Common myeloid progenitor, CD34-positive (primary cell): Measurements from ENCODE around the gene ATP6V0D1.
"Not testable (repeated sequence)": the region's sequence is repeated elsewhere in the genome, so short reads cannot be mapped to it uniquely, and the experiment has no call there.

Experiments
- CTCF ChIA-PET: fragments of 350-600 bp; sonication (Branson Sonifier 250); formaldehyde crosslinking; loops from one replicate; lab custom pipeline; 2021; ENCODE audit warnings: antibody characterized with exemption; lab: Charles Lee
- POLR2A ChIA-PET: fragments of 350-600 bp; sonication (Branson Sonifier 250); formaldehyde crosslinking; loops from one replicate; lab custom pipeline; 2021; ENCODE audit warnings: antibody characterized with exemption; lab: Charles Lee
- DNase-seq, 3 donors: peaks; one replicate each; pipeline versions ENCODE4 v3.0.0 to v3.0.0-alpha.2; 2013
- H3K27ac ChIP-seq, 2 experiments: 1 replicate in 1 of 2; 2 replicates in 1 of 2; pipeline ENCODE4 v1.7.0; 2013; ENCODE audit warnings: inconsistent platforms in 2 of 2, low read length in 2 of 2, mild to moderate bottlenecking in 2 of 2, low read depth in 1 of 2, moderate library complexity in 1 of 2; ENCODE audit not compliant: severe bottlenecking in 2 of 2, insufficient read depth in 1 of 2, poor library complexity in 1 of 2
- H3K27me3 ChIP-seq, 5 experiments: replicated peaks in 2 of 5; 1 replicate in 3 of 5; 2 replicates in 2 of 5; pipeline versions ENCODE4 v1.6.1 to v1.7.0; 2013; ENCODE audit warnings: low read length in 4 of 5, mild to moderate bottlenecking in 2 of 5, moderate library complexity in 2 of 5, inconsistent platforms in 1 of 5; ENCODE audit not compliant: insufficient read depth in 5 of 5, control insufficient read depth in 4 of 5
- H3K36me3 ChIP-seq, 4 experiments: 1 replicate in 2 of 4; 2 replicates in 2 of 4; pipeline versions ENCODE4 v1.6.1 to v1.7.0; 2013; ENCODE audit warnings: low read length in 3 of 4, control low read depth in 1 of 4, mild to moderate bottlenecking in 1 of 4; ENCODE audit not compliant: control insufficient read depth in 4 of 4, insufficient read depth in 4 of 4
- H3K4me1 ChIP-seq, 4 experiments: 1 replicate in 3 of 4; 2 replicates in 1 of 4; pipeline versions ENCODE4 v1.6.1 to v1.7.1; 2013; ENCODE audit warnings: low read length in 3 of 4, mild to moderate bottlenecking in 3 of 4, control low read depth in 1 of 4, inconsistent platforms in 1 of 4, moderate library complexity in 1 of 4; ENCODE audit not compliant: control insufficient read depth in 4 of 4, insufficient read depth in 4 of 4; ENCODE audit errors: control extremely low read depth in 1 of 4
- H3K4me3 ChIP-seq, 7 experiments: 1 replicate in 4 of 7; 2 replicates in 3 of 7; pipeline versions ENCODE4 v1.5.1 to v1.7.0; 2013; ENCODE audit warnings: mild to moderate bottlenecking in 7 of 7, low read length in 6 of 7, moderate library complexity in 6 of 7, inconsistent platforms in 2 of 7, low read depth in 2 of 7, control low read depth in 1 of 7; ENCODE audit not compliant: insufficient read depth in 4 of 7, control insufficient read depth in 1 of 7; ENCODE audit errors: extremely low read depth in 1 of 7
- H3K9me3 ChIP-seq, 5 experiments: 1 replicate in 4 of 5; 2 replicates in 1 of 5; pipeline versions ENCODE4 v1.6.1 to v1.7.1; 2013; ENCODE audit warnings: low read length in 4 of 5, mild to moderate bottlenecking in 2 of 5, inconsistent platforms in 1 of 5, low read depth in 1 of 5, moderate library complexity in 1 of 5; ENCODE audit not compliant: control insufficient read depth in 4 of 5, insufficient read depth in 2 of 5; ENCODE audit errors: control extremely low read depth in 1 of 5
- WGBS: methylation state at CpG from one replicate; pipeline ENCODE4 v1.1.5; 2013; ENCODE audit not compliant: insufficient coverage; 5-methylcytosine and 5-hydroxymethylcytosine counted together

ATP6V0D1 gene

DNA sequence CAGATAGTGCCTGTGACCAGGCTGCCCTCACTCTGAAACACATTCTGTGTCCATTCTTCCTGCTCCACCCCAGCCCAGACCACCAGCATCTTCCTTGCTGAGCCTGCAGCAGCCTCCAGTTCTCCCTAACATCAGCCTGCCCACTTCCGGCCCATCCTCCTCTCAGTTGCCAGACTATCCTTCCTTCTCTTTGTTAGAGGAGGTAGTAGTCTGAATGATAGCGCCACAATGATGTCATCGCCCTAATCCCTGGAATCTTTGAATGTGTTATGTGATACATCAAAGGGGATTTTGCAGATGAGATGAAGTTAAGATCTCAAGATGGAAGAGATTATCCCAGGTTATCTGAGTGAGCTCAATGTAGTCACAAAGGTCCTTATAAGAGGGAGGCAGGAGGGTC is 61.5 kb downstream of the ATP6V0D1 start:
- Histone ChIP-seq H3K27me3 (peaks cover 2 to 5% (median 3%) of the 10 kb centered on the region in 5 experiments), H3K27ac (no peak overlapping the region), H3K4me3 (no peak overlapping the region), H3K4me1 (peaks cover 0 to 14% (median 12%) of the 10 kb centered on the region in 4 experiments), H3K9me3 (no peaks in the 10 kb centered on the region), H3K36me3 (no peaks in the 10 kb centered on the region)
- POLR2A ChIA-PET: no interaction called here
- 100% methylated on average over 1 of the region's 3 CpGs for WGBS
- no peak for DNase-seq
- CTCF ChIA-PET: interaction anchor here (10.0 kb wide), 1 partner anchor 44 kb away, joined by 149 read pairs; no protein-coding TSS in a partner anchor

DNA sequence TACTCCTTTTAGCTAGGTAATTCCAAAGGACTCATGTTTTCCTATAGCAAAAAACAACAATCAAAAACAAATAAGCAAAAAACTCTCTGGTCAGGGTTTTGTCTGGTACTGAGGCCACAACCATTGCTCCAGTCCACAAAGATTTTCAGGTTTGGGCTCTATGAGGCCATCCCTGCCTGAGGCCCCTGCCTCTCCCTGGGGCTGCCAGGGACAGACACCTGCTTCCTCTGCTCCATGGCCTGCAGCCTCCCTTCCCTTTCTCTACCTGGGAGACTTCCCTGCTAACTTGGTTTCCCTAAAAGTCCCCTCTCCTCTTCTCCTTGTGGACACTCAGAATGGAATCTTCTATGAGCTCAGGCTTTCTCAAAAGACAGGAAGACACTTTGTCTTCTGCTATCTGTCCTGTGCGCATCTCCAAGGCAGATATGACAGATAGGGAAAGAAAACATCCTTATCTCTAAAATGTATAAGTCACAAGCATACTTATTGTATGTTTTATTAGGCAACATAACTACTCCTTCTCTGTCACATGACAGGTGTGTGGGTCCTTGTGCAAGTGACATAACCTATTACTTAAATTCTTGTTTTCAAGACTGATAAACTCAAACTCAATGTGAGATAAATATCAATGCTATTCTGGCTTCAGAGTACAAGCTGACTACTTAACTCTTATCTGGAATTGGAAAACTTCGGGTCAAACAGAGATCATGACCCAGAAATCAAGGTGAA is 63.5 kb downstream of the ATP6V0D1 start:
- H3K4me3 ChIP-seq: no peak overlapping the region
- ChIA-PET POLR2A (no interaction called here), CTCF (interaction anchor here (0.7 to 6.8 kb wide), 8 partner anchors 9 to 219 kb away, joined by 3 to 49 read pairs (median 4); partner anchors contain the start of gene ATP6V0D1)
- H3K27me3 ChIP-seq: peaks cover 0 to 1% (median 0%) of the 10 kb centered on the region in 5 experiments
- H3K4me1 ChIP-seq: peaks cover 0 to 14% (median 12%) of the 10 kb centered on the region in 4 experiments
- no peak for DNase-seq
- no peaks in the 10 kb centered on the region for H3K36me3 ChIP-seq
- H3K9me3 ChIP-seq: no peaks in the 10 kb centered on the region
- no peak overlapping the region for H3K27ac ChIP-seq
- WGBS: 90% methylated on average over 1 of the region's 2 CpGs

- ChIA-PET CTCF (interaction anchor here (0.7 to 6.8 kb wide), 5 partner anchors 11 to 147 kb away, joined by 3 to 49 read pairs (median 3); no protein-coding TSS in a partner anchor), POLR2A (interaction anchor here (0.7 kb wide), 1 partner anchor 15 kb away, joined by 3 read pairs; the partner anchor contains the start of gene HSD11B2)
- H3K9me3 ChIP-seq: no peaks in the 10 kb centered on the region
- peaks cover 0 to 14% (median 12%) of the 10 kb centered on the region in 4 experiments for H3K4me1 ChIP-seq
- peak; percentile 49 to 66 (median 63) for DNase-seq
- 2% methylated on average over 70 of the region's 73 CpGs for WGBS
- peak within 1 kb of the TSS; percentile 15 to 66 for H3K27ac ChIP-seq
- no peaks in the 10 kb centered on the region for H3K36me3 ChIP-seq
- peaks cover 0 to 1% (median 0%) of the 10 kb centered on the region in 5 experiments for H3K27me3 ChIP-seq
- peak within 1 kb of the TSS; percentile 55 to 79 (median 70) for H3K4me3 ChIP-seq
These were observed 64.8 kb downstream of the ATP6V0D1 start, which contains the start of gene ZDHHC1 for GRCh38 chr16:67415872-67416793. Gene ZDHHC1 (minus strand): TSS chr16:67416477. CDS start chr16:67407775, 8,702 bp downstream.

DNA sequence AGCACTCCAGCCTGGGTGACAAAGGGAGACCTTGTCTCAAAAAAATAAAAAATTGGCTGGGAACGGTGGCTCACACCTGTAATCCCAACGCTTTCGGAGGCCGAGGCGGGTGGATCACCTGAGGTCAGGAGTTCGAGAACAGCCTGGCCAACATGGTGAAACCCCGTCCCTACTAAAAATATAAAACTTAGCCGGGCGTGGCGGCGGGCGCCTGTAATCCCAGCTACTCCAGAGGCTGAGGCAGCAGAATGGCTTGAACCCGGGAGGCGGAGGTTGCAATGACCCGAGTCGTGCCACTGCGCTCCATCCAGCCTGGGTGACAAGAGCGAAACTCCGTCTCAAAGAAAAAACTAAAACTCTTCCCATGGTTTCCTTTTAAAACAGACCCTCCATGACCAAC is 65.5 kb downstream of the ATP6V0D1 start:
- DNase-seq, H3K9me3 ChIP-seq, POLR2A ChIA-PET, H3K36me3 ChIP-seq, H3K27me3 ChIP-seq, H3K27ac ChIP-seq: not testable (repeated sequence)
- CTCF ChIA-PET: interaction anchor here (0.7 to 6.8 kb wide), 4 partner anchors 12 to 23 kb away, joined by 3 to 49 read pairs (median 4); no protein-coding TSS in a partner anchor
- Histone ChIP-seq H3K4me3 (peak overlapping the region in 6 of 7 experiments; percentile 58 to 79 (median 70)), H3K4me1 (peaks cover 0 to 14% (median 12%) of the 10 kb centered on the region in 4 experiments)
- 96% methylated on average over 14 of the region's 19 CpGs for WGBS

GRCh38 chr16:67413978-67414911 is 66.7 kb downstream of the ATP6V0D1 start:
- peaks cover 0 to 14% (median 12%) of the 10 kb centered on the region in 4 experiments for H3K4me1 ChIP-seq
- H3K36me3 ChIP-seq: no peaks in the 10 kb centered on the region
- H3K27me3 ChIP-seq: peaks cover 0 to 1% (median 0%) of the 10 kb centered on the region in 5 experiments
- no peak for DNase-seq
- ChIA-PET POLR2A (interaction anchor here (0.6 kb wide), 1 partner anchor 159 kb away, joined by 5 read pairs; no protein-coding TSS in a partner anchor), CTCF (interaction anchor here (0.7 to 6.8 kb wide), 7 partner anchors 12 to 136 kb away, joined by 3 to 49 read pairs (median 4); no protein-coding TSS in a partner anchor)
- H3K4me3 ChIP-seq: no peak overlapping the region
- no peaks in the 10 kb centered on the region for H3K9me3 ChIP-seq
- no peak overlapping the region for H3K27ac ChIP-seq
- whole genome bisulfite sequencing: 95% methylated on average over 5 of the region's 6 CpGs

GRCh38 chr16:67412294-67412693 is 68.7 kb downstream of the ATP6V0D1 start:
- DNase-seq: no peak
- Histone ChIP-seq H3K9me3 (no peaks in the 10 kb centered on the region), H3K27me3 (peaks cover 0 to under 1% (median 0%) of the 10 kb centered on the region in 5 experiments), H3K4me1 (peaks cover 0 to 14% (median 12%) of the 10 kb centered on the region in 4 experiments), H3K36me3 (no peaks in the 10 kb centered on the region), H3K4me3 (no peak overlapping the region), H3K27ac (no peak overlapping the region)
- ChIA-PET POLR2A (interaction anchor here (0.6 kb wide), 1 partner anchor 145 kb away, joined by 5 read pairs; no protein-coding TSS in a partner anchor), CTCF (interaction anchor here (0.6 to 6.8 kb wide), 5 partner anchors 11 to 152 kb away, joined by 3 to 49 read pairs (median 4); no protein-coding TSS in a partner anchor)
- WGBS: 82% methylated on average over 1 of the region's 2 CpGs
